Fibroblast of lung (primary cell): ENCODE results near the gene DEPDC1. TPM values are rescaled to one million over a fixed set of nuclear protein-coding genes. Genes with fewer than 3 reads are reported as not detected.

Experiments
- DNase-seq, 2 donors: peaks; one replicate each; pipeline versions ENCODE4 v3.0.0 to v3.0.0-alpha.2; 2010; ENCODE audit warnings: low read depth in 2 of 2
- H2AFZ ChIP-seq: 2 replicates; pipeline ENCODE4 v1.5.1; 2012; ENCODE audit warnings: low read length, control low read depth, inconsistent platforms
- H3K27ac ChIP-seq: 2 replicates; pipeline ENCODE4 v1.5.1; 2011; ENCODE audit warnings: low read length, control low read depth; ENCODE audit not compliant: insufficient read depth
- H3K27me3 ChIP-seq: 2 replicates; pipeline ENCODE4 v1.5.1; 2011; ENCODE audit warnings: mild to moderate bottlenecking, low read length; ENCODE audit not compliant: control insufficient read depth, insufficient read depth
- H3K36me3 ChIP-seq: 2 replicates; pipeline ENCODE4 v1.5.1; 2011; ENCODE audit warnings: low read length; ENCODE audit not compliant: control insufficient read depth, insufficient read depth
- H3K4me1 ChIP-seq: 2 replicates; pipeline ENCODE4 v1.5.1; 2011; ENCODE audit warnings: low read length; ENCODE audit not compliant: control insufficient read depth, insufficient read depth; ENCODE audit errors: extremely low read depth
- H3K4me2 ChIP-seq: 2 replicates; pipeline ENCODE4 v1.5.1; 2011; ENCODE audit warnings: low read length, control low read depth; ENCODE audit not compliant: insufficient read depth; ENCODE audit errors: extremely low read depth
- H3K4me3 ChIP-seq, 4 experiments: fragments of 200-600 bp in 1 of 4; sonication (generic) in 1 of 4; replicated peaks in 1 of 4; 2 replicates each; pipeline ENCODE4 v1.5.1; 2011 to 2016; ENCODE audit warnings: low read length in 4 of 4, low read depth in 3 of 4, mild to moderate bottlenecking in 3 of 4, control low read depth in 2 of 4, inconsistent platforms in 1 of 4, mixed read lengths in 1 of 4; ENCODE audit not compliant: insufficient read depth in 1 of 4; ENCODE audit errors: control extremely low read depth in 1 of 4
- H3K79me2 ChIP-seq: 2 replicates; pipeline ENCODE4 v1.5.1; 2012; ENCODE audit warnings: mild to moderate bottlenecking, low read length, inconsistent platforms; ENCODE audit not compliant: control insufficient read depth, insufficient read depth
- H3K9ac ChIP-seq: 2 replicates; pipeline ENCODE4 v1.5.1; 2011; ENCODE audit warnings: mild to moderate bottlenecking, low read length, control low read depth; ENCODE audit not compliant: insufficient read depth
- H3K9me3 ChIP-seq: 2 replicates; pipeline ENCODE4 v1.5.1; 2012; ENCODE audit warnings: low read depth, low read length; ENCODE audit not compliant: control insufficient read depth, insufficient read depth
- H4K20me1 ChIP-seq: 2 replicates; pipeline ENCODE4 v1.5.1; 2011; ENCODE audit warnings: low read length; ENCODE audit not compliant: control insufficient read depth, insufficient read depth; ENCODE audit errors: extremely low read depth
- EZH2 ChIP-seq: IDR thresholded peaks from 2 replicates; pipeline ENCODE4 v1.5.1; 2012; ENCODE audit warnings: low read length, control low read depth, mild to moderate bottlenecking; ENCODE audit errors: missing control alignments
- polyA plus RNA-seq, 2 donors: library from polyadenylated mRNA; depleted of rRNA in 1 of 2; stranded (reverse) in 1 of 2; unstranded in 1 of 2; fragments of >200 nt; gene quantifications; 2 replicates each; pipeline ENCODE4 v1.2.1, GENCODE V29; 2011 to 2012; ENCODE audit warnings: missing spikeins in 1 of 2
- total RNA-seq: library from RNA; depleted of rRNA; stranded (reverse); fragments of >200 nt; gene quantifications from 2 replicates; pipeline ENCODE4 v1.2.1, GENCODE V29; 2014
- TF ChIP-seq, protein P1 (sequence below), 2 donors: IDR thresholded peaks in 1 of 2; conservative IDR thresholded peaks in 1 of 2; 1 replicate in 1 of 2; 2 replicates in 1 of 2; pipeline ENCODE4 v1.5.1; 2011 to 2012; ENCODE audit warnings: low read length in 2 of 2, control low read depth in 1 of 2, inconsistent platforms in 1 of 2, low read depth in 1 of 2, mild to moderate bottlenecking in 1 of 2

DEPDC1 gene
- total and polyA plus RNA-seq, 2 donors (not counting 1 experiment from before 2014, with no cell fraction given): 8.0 to 8.8 TPM

DNA sequence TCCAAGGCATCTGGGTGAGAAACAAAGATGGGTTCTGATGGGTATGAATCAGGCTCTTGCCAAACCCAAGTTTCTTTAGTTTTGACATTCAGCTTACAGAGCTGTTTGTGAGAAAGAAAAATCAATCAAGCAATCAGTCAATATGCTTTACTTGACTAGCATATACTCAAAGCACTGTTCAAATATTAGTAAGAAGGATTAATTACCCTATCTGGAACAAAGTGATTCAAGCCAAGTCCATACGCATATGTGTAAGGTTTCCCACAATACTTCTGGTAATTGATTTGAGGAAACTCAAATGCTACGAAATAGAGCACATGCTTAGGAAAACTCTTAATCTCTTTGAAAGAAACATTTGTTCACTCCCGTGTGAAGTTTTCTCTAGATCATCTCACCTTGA is 65.8 kb downstream of the DEPDC1 start:
- Histone ChIP-seq H3K27me3 (no peaks in the 10 kb centered on the region), H3K4me2 (no peak overlapping the region), H2AFZ (no peak overlapping the region), H4K20me1 (no peaks in the 10 kb centered on the region), H3K36me3 (no peaks in the 10 kb centered on the region), H3K4me3 (no peak overlapping the region), H3K9ac (no peak overlapping the region), H3K79me2 (no peaks in the 10 kb centered on the region), H3K4me1 (no peaks in the 10 kb centered on the region), H3K9me3 (no peaks in the 10 kb centered on the region), H3K27ac (no peak overlapping the region)
- DNase-seq: no peak
- no peak for TF ChIP-seq EZH2
- TF ChIP-seq, protein P1, sequence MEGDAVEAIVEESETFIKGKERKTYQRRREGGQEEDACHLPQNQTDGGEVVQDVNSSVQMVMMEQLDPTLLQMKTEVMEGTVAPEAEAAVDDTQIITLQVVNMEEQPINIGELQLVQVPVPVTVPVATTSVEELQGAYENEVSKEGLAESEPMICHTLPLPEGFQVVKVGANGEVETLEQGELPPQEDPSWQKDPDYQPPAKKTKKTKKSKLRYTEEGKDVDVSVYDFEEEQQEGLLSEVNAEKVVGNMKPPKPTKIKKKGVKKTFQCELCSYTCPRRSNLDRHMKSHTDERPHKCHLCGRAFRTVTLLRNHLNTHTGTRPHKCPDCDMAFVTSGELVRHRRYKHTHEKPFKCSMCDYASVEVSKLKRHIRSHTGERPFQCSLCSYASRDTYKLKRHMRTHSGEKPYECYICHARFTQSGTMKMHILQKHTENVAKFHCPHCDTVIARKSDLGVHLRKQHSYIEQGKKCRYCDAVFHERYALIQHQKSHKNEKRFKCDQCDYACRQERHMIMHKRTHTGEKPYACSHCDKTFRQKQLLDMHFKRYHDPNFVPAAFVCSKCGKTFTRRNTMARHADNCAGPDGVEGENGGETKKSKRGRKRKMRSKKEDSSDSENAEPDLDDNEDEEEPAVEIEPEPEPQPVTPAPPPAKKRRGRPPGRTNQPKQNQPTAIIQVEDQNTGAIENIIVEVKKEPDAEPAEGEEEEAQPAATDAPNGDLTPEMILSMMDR (conservative IDR thresholded peaks at IDR 0.05 in 1 of 2, IDR thresholded peaks at IDR 0.05 in 1 of 2; ENCODE audit: low read depth in 1 of 2, low read length in 2 of 2): no peak

DNA sequence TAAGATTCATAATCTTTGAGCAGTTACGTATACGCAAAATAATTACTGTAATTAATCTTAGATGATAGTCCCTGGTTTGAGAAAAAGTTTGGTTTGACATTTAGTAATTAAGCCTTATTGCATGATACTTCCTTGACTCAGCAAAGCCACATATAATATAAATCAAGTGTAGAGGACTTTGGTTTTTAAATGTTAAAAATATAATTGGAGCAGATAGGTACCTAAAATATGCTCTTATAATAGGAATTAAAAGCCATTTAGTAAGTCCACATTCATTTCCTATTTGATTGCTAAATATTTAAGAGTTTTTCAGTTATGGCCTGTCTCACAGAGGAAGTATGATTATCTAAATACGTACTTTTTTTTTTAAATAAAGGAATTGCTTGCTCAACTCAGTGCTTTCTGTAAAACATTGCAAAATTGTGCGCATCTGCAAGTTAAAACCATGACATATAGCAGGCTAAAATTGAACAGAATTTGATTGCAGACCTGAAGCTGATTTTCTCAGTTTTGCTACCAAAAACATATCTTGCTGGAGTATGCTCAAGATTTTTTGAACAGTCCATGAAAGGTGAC is 67.6 kb downstream of the DEPDC1 start:
- no peaks in the 10 kb centered on the region for H4K20me1 ChIP-seq
- TF ChIP-seq, protein P1 (conservative IDR thresholded peaks at IDR 0.05 in 1 of 2, IDR thresholded peaks at IDR 0.05 in 1 of 2; ENCODE audit: low read depth in 1 of 2, low read length in 2 of 2): no peak
- no peak for TF ChIP-seq EZH2
- H2AFZ ChIP-seq: no peak overlapping the region
- H3K79me2 ChIP-seq: no peaks in the 10 kb centered on the region
- no peak for DNase-seq
- no peaks in the 10 kb centered on the region for H3K9me3 ChIP-seq
- H3K27me3 ChIP-seq: no peaks in the 10 kb centered on the region
- H3K36me3 ChIP-seq: no peaks in the 10 kb centered on the region
- no peak overlapping the region for H3K9ac ChIP-seq
- H3K4me3 ChIP-seq: no peak overlapping the region
- H3K4me1 ChIP-seq: no peaks in the 10 kb centered on the region
- H3K27ac ChIP-seq: no peak overlapping the region
- H3K4me2 ChIP-seq: no peak overlapping the region

- Histone ChIP-seq H3K36me3 (no peaks in the 10 kb centered on the region), H3K27me3 (no peaks in the 10 kb centered on the region), H3K9me3 (no peaks in the 10 kb centered on the region), H3K27ac (no peak overlapping the region), H2AFZ (no peak overlapping the region), H3K4me2 (no peak overlapping the region), H4K20me1 (no peaks in the 10 kb centered on the region), H3K9ac (no peak overlapping the region), H3K79me2 (no peaks in the 10 kb centered on the region), H3K4me1 (no peaks in the 10 kb centered on the region), H3K4me3 (no peak overlapping the region)
- TF ChIP-seq EZH2: no peak
- TF ChIP-seq, protein P1 (conservative IDR thresholded peaks at IDR 0.05 in 1 of 2, IDR thresholded peaks at IDR 0.05 in 1 of 2; ENCODE audit: low read depth in 1 of 2, low read length in 2 of 2): no peak
- no peak for DNase-seq
These were observed 70.3 kb downstream of the DEPDC1 start for GRCh38 chr1:68426594-68426993.

Other genes starting within 250 kb of the DEPDC1 start
- gene RPE65, start 47.1 kb downstream of the DEPDC1 start, total RNA-seq: not detected in 2 replicates
- gene RPE65, start 47.1 kb downstream of the DEPDC1 start, polyA plus RNA-seq: not detected in 2 replicates